HepG2 (cell line): ENCODE measurements around the gene VWA3B. TPM values are rescaled to one million over a fixed set of nuclear protein-coding genes. Genes with fewer than 3 reads are reported as not detected.

Experiments
- ATF7-NPFF ChIP-seq: sonication (generic); formaldehyde crosslinking; IDR thresholded peaks from 2 replicates; pipeline ENCODE4 v1.8.1; 2023; ENCODE audit warnings: mild to moderate bottlenecking, low read depth, missing genetic modification reagents, moderate library complexity
- CBFB ChIP-seq: sonication (generic); formaldehyde crosslinking; IDR thresholded peaks from 2 replicates; pipeline ENCODE4 v1.4.0; 2020; ENCODE audit warnings: missing genetic modification reagents
- CENPT ChIP-seq: sonication (generic); formaldehyde crosslinking; IDR thresholded peaks from 2 replicates; pipeline ENCODE4 v1.8.0; 2022; ENCODE audit warnings: low read depth, mild to moderate bottlenecking, moderate library complexity, missing genetic modification reagents
- DR1 ChIP-seq: sonication (generic); formaldehyde crosslinking; IDR thresholded peaks from 2 replicates; pipeline ENCODE4 v1.8.0; 2021; ENCODE audit warnings: mild to moderate bottlenecking, missing genetic modification reagents, inconsistent platforms
- FOXA3 ChIP-seq: IDR thresholded peaks from 2 replicates; pipeline ENCODE4 v1.6.1; 2016; ENCODE audit warnings: missing genetic modification reagents, missing compliant biosample characterization
- HMGA1 ChIP-seq: sonication (generic); formaldehyde crosslinking; conservative IDR thresholded peaks from 2 replicates; pipeline ENCODE4 v1.4.0; 2020; ENCODE audit warnings: missing genetic modification reagents
- HOXD1 ChIP-seq: sonication (generic); formaldehyde crosslinking; IDR thresholded peaks from 2 replicates; pipeline ENCODE4 v1.5.0; 2020; ENCODE audit warnings: missing genetic modification reagents
- KAT8 ChIP-seq: IDR thresholded peaks from 2 replicates; pipeline ENCODE4 v1.6.1; 2016; ENCODE audit warnings: missing genetic modification reagents, missing compliant biosample characterization
- NCOR1 ChIP-seq: fragments of 200-600 bp; sonication (generic); IDR thresholded peaks from 2 replicates; pipeline ENCODE4 v1.7.0; 2017; ENCODE audit warnings: antibody characterized with exemption, low read length, borderline replicate concordance
- REL ChIP-seq: sonication (generic); formaldehyde crosslinking; conservative IDR thresholded peaks from 2 replicates; pipeline ENCODE4 v1.8.0; 2022; ENCODE audit warnings: mild to moderate bottlenecking, missing genetic modification reagents, moderate library complexity
- REST ChIP-seq, 2 experiments: IDR thresholded peaks; 2 replicates each; pipeline ENCODE4 v1.6.1; 2011 to 2012; ENCODE audit warnings: low read length in 2 of 2, borderline replicate concordance in 1 of 2, low read depth in 1 of 2, mild to moderate bottlenecking in 1 of 2, moderate library complexity in 1 of 2
- SIN3B ChIP-seq: fragments of 150-350 bp; IDR thresholded peaks from 2 replicates; pipeline ENCODE4 v1.6.1; 2014; ENCODE audit warnings: low read length
- SP140L ChIP-seq: sonication (generic); formaldehyde crosslinking; IDR thresholded peaks from 2 replicates; pipeline ENCODE4 v1.4.0; 2020; ENCODE audit warnings: missing genetic modification reagents, borderline replicate concordance
- TEAD3 ChIP-seq: optimal IDR thresholded peaks from 2 replicates; pipeline ENCODE3; 2016; ENCODE audit warnings: borderline replicate concordance
- WIZ ChIP-seq: sonication (generic); formaldehyde crosslinking; IDR thresholded peaks from 2 replicates; pipeline ENCODE4 v1.5.1; 2020; ENCODE audit warnings: mild to moderate bottlenecking, missing genetic modification reagents
- ZFAT ChIP-seq: sonication (generic); formaldehyde crosslinking; conservative IDR thresholded peaks from 2 replicates; pipeline ENCODE4 v1.8.1; 2023; ENCODE audit warnings: missing genetic modification reagents, inconsistent platforms
- ZFP36L1 ChIP-seq: sonication (generic); formaldehyde crosslinking; IDR thresholded peaks from 2 replicates; pipeline ENCODE4 v1.8.0; 2022; ENCODE audit warnings: mild to moderate bottlenecking, missing genetic modification reagents, moderate library complexity
- ZNF232 ChIP-seq: sonication (generic); formaldehyde crosslinking; IDR thresholded peaks from 2 replicates; pipeline ENCODE4 v1.4.0; 2020; ENCODE audit warnings: missing genetic modification reagents, borderline replicate concordance
- ZNF501 ChIP-seq: sonication (generic); formaldehyde crosslinking; IDR thresholded peaks from 2 replicates; pipeline ENCODE4 v1.5.1; 2020; ENCODE audit warnings: mild to moderate bottlenecking, moderate library complexity, missing genetic modification reagents
- ZNF644 ChIP-seq: IDR thresholded peaks from 2 replicates; pipeline ENCODE4 v1.6.1; 2016; ENCODE audit warnings: low read depth
- ZSCAN30 ChIP-seq: sonication (generic); formaldehyde crosslinking; IDR thresholded peaks from 2 replicates; pipeline ENCODE4 v1.5.0; 2020; ENCODE audit warnings: mild to moderate bottlenecking, missing genetic modification reagents
- polyA plus RNA-seq, 8 experiments: library from polyadenylated mRNA; depleted of rRNA in 3 of 8; stranded (reverse) in 7 of 8; unstranded in 1 of 8; fragments of >200 nt; fragmentation: Illumina TruSeq in 4 of 8; extraction: Trizol in 4 of 8; gene quantifications; 2 replicates each; pipeline versions ENCODE4 v1.2.1 to v1.2.3, GENCODE V29; 2011 to 2016; ENCODE audit warnings: low read depth in 4 of 8, missing spikeins in 1 of 8, mixed read lengths in 1 of 8; ENCODE audit not compliant: insufficient read depth in 1 of 8
- total RNA-seq, 5 experiments: library from RNA; depleted of rRNA; stranded (reverse); fragments of >200 nt; fragmentation: Illumina TruSeq; extraction: Trizol; gene quantifications; 2 replicates each; pipeline ENCODE4 v1.2.3, GENCODE V29; 2016; ENCODE audit warnings: low read depth in 1 of 5
- TF ChIP-seq, protein P1 (sequence below): sonication (generic); formaldehyde crosslinking; IDR thresholded peaks from 2 replicates; pipeline ENCODE4 v1.4.0; 2020; ENCODE audit warnings: mild to moderate bottlenecking, missing genetic modification reagents
- TF ChIP-seq, protein P2 (sequence below): sonication (generic); formaldehyde crosslinking; conservative IDR thresholded peaks from 2 replicates; pipeline ENCODE4 v1.4.0; 2020; ENCODE audit warnings: mild to moderate bottlenecking, missing genetic modification reagents, moderate library complexity
- TF ChIP-seq, protein P3 (sequence below): sonication (generic); formaldehyde crosslinking; IDR thresholded peaks from 2 replicates; pipeline ENCODE4 v1.4.0; 2020; ENCODE audit warnings: missing genetic modification reagents

Gene VWA3B
- total and polyA plus RNA-seq, 2 of the 13 experiments (the other 11 are each of a cell fraction or from before 2014, with no cell fraction given) = not detected

DNA sequence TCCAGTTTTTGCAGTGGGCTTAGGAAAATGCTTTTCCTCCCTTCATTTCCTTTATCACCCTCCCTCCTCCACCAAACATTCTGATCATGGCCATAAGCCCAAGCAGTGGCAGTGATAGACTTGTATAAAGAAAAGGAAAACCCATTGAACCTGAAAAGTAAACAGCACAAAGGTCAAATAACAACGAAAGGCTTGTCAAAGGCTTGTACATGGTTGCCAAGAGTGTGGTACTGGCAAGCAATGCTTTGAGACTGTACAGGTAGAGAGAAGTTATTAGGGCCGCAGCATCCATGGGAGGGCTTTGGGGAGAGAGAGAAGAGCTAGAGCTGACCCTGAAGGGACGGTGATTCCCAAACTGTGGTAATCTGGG is 2.1 kb upstream of the VWA3B start (continued):
- no peak for TF ChIP-seq REST (IDR thresholded peaks at IDR 0.05; ENCODE audit: borderline replicate concordance in 1 of 2, low read depth in 1 of 2, low read length in 2 of 2)
- no peak for TF ChIP-seq ZNF501 (CRISPR knock-in tag)
- 0 out of 2 replicates have a peak, but pooled peaks have one; percentile 15 for TF ChIP-seq HOXD1 (CRISPR knock-in tag)
- TF ChIP-seq HMGA1 = no peak
- no peak for TF ChIP-seq SP140L
- TF ChIP-seq, protein P1, sequence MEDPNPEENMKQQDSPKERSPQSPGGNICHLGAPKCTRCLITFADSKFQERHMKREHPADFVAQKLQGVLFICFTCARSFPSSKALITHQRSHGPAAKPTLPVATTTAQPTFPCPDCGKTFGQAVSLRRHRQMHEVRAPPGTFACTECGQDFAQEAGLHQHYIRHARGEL (CRISPR knock-in tag) = no peak
- TF ChIP-seq, protein P2, sequence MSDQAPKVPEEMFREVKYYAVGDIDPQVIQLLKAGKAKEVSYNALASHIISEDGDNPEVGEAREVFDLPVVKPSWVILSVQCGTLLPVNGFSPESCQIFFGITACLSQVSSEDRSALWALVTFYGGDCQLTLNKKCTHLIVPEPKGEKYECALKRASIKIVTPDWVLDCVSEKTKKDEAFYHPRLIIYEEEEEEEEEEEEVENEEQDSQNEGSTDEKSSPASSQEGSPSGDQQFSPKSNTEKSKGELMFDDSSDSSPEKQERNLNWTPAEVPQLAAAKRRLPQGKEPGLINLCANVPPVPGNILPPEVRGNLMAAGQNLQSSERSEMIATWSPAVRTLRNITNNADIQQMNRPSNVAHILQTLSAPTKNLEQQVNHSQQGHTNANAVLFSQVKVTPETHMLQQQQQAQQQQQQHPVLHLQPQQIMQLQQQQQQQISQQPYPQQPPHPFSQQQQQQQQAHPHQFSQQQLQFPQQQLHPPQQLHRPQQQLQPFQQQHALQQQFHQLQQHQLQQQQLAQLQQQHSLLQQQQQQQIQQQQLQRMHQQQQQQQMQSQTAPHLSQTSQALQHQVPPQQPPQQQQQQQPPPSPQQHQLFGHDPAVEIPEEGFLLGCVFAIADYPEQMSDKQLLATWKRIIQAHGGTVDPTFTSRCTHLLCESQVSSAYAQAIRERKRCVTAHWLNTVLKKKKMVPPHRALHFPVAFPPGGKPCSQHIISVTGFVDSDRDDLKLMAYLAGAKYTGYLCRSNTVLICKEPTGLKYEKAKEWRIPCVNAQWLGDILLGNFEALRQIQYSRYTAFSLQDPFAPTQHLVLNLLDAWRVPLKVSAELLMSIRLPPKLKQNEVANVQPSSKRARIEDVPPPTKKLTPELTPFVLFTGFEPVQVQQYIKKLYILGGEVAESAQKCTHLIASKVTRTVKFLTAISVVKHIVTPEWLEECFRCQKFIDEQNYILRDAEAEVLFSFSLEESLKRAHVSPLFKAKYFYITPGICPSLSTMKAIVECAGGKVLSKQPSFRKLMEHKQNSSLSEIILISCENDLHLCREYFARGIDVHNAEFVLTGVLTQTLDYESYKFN = no peak
- no peak for TF ChIP-seq CBFB
- 0 out of 2 replicates have a peak, but pooled peaks have one; percentile 30 for TF ChIP-seq NCOR1
- no peak for TF ChIP-seq ATF7-NPFF (CRISPR knock-in tag)
- TF ChIP-seq REL (CRISPR knock-in tag) = no peak
- TF ChIP-seq DR1 (CRISPR knock-in tag) = no peak
- no peak for TF ChIP-seq CENPT (CRISPR knock-in tag)
- no peak for TF ChIP-seq ZSCAN30 (CRISPR knock-in tag)
- TF ChIP-seq SIN3B = no peak
- TF ChIP-seq, protein P3, sequence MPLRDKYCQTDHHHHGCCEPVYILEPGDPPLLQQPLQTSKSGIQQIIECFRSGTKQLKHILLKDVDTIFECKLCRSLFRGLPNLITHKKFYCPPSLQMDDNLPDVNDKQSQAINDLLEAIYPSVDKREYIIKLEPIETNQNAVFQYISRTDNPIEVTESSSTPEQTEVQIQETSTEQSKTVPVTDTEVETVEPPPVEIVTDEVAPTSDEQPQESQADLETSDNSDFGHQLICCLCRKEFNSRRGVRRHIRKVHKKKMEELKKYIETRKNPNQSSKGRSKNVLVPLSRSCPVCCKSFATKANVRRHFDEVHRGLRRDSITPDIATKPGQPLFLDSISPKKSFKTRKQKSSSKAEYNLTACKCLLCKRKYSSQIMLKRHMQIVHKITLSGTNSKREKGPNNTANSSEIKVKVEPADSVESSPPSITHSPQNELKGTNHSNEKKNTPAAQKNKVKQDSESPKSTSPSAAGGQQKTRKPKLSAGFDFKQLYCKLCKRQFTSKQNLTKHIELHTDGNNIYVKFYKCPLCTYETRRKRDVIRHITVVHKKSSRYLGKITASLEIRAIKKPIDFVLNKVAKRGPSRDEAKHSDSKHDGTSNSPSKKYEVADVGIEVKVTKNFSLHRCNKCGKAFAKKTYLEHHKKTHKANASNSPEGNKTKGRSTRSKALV = no peak
- TF ChIP-seq TEAD3 (CRISPR knock-in tag) = no peak
- TF ChIP-seq ZNF232 = no peak
- no peak for TF ChIP-seq KAT8 (CRISPR knock-in tag)
- peak; percentile 87 for TF ChIP-seq ZNF644 (CRISPR knock-in tag)
- peak; percentile 77 for TF ChIP-seq FOXA3 (CRISPR knock-in tag)
- no peak for TF ChIP-seq ZFAT (CRISPR knock-in tag)
- TF ChIP-seq WIZ (CRISPR knock-in tag) = no peak
- TF ChIP-seq ZFP36L1 (CRISPR knock-in tag) = no peak
